Inflammatory macrophage treated with lipopolysaccharide for 4 hours (primary cell): ENCODE data around the gene FNIP2.
"Not testable (repeated sequence)": the region's sequence is repeated elsewhere in the genome, so short reads cannot be mapped to it uniquely, and the experiment has no call there.

Source experiments
- DNase-seq: peaks from one replicate; pipeline ENCODE4 v3.0.0-alpha.2; 2020

The FNIP2 gene

GRCh38 chr4:158875026-158875425, 106.2 kb downstream of the FNIP2 start:
- DNase-seq = no peak

- DNase-seq = no peak
Observed at GRCh38 chr4:158875455-158875854, 106.6 kb downstream of the FNIP2 start.

GRCh38 chr4:158877069-158877468, 108.2 kb downstream of the FNIP2 start:
- DNase-seq = no peak

DNA sequence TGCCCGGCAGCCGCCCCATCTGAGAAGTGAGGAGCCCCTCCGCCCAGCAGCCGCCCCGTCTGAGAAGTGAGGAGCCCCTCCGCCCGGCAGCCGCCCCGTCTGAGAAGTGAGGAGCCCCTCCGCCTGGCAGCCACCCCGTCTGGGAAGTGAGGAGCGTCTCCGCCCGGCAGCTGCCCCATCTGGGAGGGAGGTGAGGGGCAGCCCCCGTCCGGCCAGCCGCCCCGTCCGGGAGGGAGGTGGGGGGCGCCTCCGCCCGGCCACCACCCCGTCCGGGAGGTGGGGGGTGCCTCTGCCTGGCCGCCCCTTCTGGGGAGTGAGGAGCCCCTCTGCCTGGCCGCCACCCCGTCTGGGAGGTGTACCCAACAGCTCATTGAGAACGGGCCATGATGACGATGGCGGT, 113.3 kb downstream of the FNIP2 start:
- DNase-seq = not testable (repeated sequence)

DNA sequence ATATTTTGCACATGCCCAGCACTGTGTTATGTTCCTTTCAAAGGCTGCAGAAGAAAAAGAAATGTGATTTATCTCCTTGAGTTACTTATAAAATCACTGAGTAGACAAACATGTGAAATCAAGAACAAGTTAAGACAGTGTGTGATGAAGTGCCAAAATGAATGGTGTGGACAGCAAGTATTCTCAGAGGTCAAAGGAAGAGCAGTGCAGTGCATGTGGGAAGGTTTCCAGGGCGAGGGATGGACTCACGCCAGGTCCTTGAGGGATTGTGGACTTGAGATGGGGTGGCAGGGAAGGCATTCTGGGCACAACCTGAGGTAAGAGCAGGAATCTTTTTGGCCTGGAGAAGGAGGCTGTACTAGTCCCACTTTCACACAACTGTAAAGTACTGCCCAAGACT, 115.5 kb downstream of the FNIP2 start:
- DNase-seq = no peak

- DNase-seq = no peak
Observed at GRCh38 chr4:158885564-158885963, 116.7 kb downstream of the FNIP2 start.

DNA sequence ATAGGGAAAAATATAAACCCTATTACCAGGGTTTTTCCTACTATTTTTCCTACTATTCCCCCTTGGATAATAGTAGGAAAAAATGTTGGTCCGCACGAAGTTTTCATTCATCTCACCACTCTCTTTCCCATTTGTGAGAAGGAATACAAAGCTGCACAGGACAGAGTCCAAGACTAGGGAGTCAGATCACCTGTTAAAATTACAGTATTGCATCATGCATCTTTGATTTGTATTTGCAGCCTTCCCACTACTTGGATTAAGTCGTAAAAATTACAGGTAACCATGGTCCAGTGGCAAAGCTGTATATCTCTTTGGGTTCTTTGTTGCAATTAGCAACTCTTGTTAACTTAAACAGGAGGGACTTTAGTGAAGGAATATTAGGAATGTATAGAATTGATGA, 121.5 kb downstream of the FNIP2 start:
- DNase-seq = no peak

DNA sequence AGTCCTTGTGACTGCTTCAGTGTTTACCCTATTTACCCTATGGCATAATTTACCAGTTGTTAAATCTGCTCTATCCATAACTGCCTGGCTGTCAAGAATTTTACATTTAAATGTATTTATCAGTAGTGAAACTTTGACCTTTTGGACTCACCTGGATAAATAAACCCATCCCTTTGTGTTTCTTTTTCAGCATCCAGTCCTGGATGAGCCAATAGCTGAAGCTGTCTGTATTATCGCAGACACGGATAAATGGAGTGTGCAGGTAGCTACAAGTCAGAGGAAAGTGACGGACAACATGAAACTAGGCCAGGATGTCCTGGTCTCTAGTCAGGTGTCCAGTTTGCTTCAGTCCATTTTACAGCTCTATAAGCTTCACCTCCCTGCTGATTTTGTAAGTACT, 122.4 kb downstream of the FNIP2 start:
- no peak for DNase-seq

GRCh38 chr4:158894826-158895225, 126.0 kb downstream of the FNIP2 start:
- DNase-seq = no peak

GRCh38 chr4:158895797-158896576, 127.2 kb downstream of the FNIP2 start:
- no peak for DNase-seq

DNA sequence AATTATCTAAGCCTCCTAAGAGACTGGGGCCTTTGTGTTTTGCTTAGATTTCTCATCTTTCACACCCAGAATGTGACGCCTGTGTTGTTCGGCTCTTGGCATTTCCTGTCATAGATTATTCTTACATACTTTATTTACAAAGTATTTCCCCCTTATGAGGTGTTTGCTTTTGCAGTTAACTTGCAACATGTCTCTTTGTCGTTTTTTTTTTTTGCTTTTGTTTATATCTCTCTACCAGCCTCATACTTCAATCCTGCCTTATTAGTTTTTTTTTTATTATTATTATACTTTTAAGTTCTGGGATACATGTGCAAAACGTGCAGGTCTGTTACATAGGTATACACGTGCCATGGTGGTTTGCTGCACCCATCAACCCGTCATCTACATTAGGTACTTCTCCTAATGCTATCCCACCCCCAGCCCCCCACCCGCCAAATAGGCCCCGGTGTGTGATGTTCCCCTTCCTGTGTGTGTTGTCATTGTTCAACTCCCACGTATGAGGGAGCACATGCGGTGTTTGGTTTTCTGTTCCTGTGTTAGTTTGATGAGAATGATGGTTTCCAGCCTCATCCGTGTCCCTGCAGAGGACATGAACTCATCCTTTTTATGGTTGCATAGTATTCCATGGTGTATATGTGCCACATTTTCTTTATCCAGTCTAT, 127.9 kb downstream of the FNIP2 start:
- DNase-seq = not testable (repeated sequence)

DNA sequence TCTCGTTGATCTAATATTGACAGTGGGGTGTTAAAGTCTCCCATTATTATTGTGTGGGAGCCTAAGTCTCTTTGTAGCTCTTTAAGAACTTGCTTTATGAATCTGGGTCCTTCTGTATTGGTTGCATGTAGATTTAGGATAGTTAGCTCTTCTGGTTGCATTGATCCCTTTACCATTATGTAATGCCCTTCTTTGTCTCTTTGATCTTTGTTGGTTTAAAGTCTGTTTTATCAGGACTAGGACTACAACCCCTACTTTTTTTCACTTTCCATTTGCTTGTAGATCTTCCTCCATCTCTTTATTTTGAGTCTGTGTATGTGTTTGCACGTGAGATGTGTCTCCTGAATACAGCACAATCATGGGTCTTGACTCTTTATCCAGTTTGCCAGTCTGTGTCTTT, 131.6 kb downstream of the FNIP2 start:
- not testable (repeated sequence) for DNase-seq

DNA sequence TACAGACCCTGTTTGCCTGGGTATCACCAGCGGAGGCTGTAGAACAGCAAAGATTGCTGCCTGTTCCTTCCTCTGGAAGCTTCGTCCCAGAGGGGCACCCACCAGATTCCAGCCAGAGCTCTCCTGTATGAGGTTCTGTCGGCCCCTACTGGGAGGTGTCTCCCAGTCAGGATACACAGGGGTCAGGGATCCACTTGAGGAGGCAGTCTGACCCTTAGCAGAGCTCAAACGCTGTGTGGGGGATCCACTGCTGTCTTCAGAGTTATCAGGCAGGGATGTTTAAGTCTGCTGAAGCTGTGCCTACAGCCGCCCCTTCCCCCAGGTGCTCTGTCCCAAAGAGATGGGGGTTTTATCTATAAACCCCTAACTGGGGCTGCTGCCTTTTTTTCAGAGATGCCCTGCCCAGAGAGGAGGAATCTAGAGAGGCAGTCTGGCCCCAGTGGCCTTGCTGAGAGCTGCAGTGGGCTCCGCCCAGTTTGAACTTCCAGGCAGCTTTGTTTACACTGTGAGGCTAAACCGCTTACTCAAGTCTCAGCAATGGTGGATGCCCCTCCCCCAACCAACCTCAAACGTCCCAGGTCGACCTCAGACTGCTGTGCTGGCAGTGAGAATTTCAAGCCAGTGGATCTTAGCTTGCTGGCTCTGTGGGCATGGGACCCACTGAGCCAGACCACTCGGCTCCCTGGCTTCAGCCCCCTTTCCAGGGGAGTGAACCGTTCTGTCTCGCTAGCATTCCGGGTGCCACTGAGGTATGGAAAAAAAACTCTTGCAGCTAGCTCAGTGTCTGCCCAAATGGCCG, 133.7 kb downstream of the FNIP2 start:
- DNase-seq = not testable (repeated sequence)

GRCh38 chr4:158903079-158903456, 134.2 kb downstream of the FNIP2 start:
- no peak for DNase-seq

GRCh38 chr4:158903472-158904043, 134.7 kb downstream of the FNIP2 start:
- no peak for DNase-seq

GRCh38 chr4:158904815-158905214, 136.0 kb downstream of the FNIP2 start:
- DNase-seq = no peak

DNA sequence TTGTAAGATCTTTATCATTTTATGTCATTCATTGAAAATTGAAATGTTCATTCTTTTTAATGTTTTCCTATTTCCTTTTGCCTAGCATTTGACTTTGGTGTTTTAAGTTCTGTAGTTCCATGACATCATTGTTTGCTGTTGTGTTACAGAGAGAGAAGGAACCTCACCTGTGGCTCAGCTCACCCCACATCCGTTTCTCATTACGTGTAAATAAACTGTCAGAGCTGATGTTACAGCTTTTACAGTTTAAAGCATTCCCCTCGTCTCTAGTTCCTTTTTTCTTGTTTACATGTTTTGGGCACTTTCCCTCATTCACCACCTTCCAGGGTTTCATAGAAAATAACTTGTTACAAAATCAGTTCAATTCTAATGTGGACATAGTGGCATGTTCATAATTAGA, 137.2 kb downstream of the FNIP2 start:
- DNase-seq = no peak

- DNase-seq = no peak
Observed at GRCh38 chr4:158912390-158912789, 143.6 kb downstream of the FNIP2 start.

GRCh38 chr4:158912806-158913205, 144.0 kb downstream of the FNIP2 start:
- DNase-seq = no peak

DNA sequence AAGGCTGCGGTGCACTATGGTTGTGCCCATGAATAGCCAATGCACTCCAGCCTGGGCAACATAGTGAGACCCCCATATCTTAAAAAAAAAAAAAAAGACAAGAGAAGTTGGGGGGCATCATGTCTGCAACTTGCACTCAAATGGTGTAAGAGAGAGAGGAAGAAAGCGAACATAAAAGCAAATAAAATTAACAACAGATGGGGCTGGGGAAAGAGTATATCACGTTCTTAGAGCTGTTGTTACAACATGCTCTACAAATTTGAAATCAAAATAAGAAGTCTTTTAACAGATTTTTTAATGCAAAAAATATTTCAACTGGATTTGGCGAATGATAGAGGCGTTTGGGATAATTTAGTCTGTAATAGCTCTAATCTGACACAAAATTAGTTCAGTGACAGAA, 144.9 kb downstream of the FNIP2 start:
- no peak for DNase-seq

DNA sequence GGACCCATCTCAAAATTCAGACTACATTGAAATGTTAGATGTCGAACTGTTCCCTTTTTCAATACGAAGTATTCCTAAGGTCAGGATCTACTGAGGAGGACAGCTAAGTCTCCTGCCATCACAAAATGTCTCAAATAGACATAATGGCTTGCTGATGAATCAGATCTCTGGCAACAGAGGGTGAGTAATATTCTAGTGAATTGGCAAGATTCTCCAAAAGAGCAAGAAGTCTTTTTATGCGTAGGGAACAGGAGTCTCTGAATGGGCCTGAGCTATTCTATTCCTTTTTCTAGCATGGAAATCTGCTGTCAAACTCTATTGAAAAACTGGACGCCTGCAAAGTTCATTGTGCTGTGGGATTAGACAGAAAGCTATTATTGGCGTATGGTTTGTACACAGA, 145.4 kb downstream of the FNIP2 start:
- DNase-seq = peak; percentile 49

DNA sequence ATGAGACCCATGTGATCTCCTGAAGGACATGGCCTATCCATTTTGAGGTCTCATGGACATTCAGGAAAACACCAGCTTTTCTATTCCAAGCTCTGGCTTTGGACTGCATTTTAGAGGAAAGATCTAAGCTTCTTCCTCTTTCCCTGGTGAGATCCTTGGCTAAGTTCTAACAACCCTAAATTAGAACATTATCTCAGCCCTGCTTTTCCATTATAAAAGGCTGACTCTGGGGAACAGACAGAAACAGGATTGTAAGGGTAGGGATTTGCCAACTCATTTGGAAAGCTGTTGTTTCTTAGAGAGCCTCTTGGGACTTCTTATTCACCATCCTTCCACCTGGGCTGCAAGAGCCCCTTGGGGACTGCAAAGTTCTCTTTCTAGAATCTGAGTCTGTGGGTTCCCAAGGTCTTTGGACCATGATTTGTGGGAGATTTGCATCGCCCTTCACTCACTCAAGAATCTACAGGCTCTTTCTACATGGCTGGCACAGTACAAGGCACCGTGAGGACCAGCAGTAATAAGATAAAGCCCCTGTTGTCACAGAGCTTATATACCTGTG, 146.9 kb downstream of the FNIP2 start:
- no peak for DNase-seq

GRCh38 chr4:158920452-158920996, 151.7 kb downstream of the FNIP2 start:
- not testable (repeated sequence) for DNase-seq
